Measurements from ENCODE around the gene INPP5A.

Gene INPP5A

DNA sequence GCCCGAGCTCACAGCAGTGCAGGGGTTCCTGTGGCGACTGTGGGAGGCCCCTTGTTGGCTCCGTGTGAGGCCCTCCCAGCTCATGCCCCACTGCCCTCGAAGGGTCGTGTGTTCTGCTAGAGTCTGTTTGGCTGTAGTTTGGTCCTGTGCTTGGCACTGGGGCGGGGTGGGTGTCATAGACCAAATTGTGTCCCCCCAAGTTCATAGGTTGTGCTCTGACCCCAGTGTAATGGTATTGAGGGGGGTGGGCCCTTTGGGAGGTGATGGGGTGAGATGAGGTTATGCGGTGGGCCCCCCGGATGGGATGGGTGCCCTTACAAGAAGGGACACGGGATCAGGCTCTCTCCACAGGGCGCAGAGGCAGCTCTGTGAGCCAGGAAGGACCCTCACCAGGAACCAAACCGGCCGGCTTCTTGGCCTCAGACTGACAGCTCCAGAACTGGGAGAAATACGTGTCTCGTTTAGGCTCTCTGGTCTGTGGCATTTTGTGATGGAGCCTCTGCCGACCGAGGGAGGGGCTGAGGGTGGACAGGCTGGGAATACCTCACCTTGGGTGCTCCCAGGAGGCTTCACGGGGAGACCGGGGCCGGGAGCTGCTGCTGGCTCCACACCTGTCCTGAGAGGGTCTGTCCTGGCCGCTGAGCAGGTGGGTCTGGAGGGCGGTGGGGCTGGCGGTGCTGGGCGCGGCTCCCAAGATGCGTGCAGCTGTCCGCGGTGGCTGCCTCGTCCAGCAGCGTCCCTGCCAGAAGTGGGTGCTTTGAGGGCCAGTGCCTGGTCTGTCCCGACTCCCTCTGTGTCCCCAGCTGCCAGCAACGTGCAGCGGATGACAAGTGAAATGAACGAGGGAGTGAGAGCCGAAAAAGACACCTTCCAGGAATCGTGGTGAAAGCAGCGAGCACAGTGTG, 89.4 kb downstream of the INPP5A start:
- DNase-seq (ENCODE audit: low spot score) = no peak
- in situ Hi-C loops (cut with MboI; ENCODE audit: low sequenced_read_pairs, unreplicated experiment) = loop anchor here (25.0 kb wide), 1 partner anchor 415 kb away; no protein-coding TSS in a partner anchor
- TF ChIP-seq CTCF (IDR thresholded peaks at IDR 0.05; ENCODE audit: borderline replicate concordance, control extremely low read depth, extremely low read depth, insufficient read depth, missing control alignments) = no peak

DNA sequence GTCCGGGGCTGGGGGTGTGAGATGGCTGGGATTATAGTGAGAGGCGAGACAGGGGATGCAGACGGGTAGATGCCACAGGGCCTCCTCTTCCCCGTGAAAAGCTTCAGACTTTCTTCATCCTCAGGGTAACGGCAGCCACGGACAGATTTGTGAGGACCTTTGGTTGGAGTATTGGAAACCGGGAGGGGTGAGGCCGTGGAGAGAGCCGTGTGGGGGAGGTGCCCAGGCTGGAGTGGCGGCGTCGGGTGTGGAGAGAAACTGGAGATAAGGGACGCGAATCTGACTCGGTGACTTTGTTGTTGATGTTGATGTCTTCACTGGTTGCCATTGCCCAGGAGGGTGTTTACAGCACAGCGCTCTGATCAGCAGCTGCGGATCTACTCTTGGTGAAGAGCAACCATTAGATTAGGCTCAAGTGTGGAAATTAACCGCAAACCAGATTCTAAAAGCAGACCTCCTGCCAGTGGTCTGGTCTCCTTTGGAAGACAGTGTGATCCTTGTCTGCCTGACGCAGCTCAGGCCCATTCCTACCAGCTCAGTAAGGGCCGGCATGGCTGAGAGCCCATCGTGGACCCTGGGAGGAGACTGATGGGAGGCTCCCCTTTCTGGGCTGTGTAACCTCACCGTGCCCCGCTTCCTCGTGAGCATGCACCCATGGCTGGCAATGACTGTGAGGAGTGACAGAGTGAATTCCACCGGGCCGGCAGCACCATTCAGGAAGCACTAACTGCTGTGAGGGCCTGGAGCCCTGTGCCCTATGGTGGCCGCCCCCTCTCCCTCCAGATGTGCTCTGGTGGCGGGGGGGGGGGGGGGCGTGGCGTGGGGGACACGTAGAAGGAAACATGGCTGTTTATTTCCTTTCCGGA, 90.3 kb downstream of the INPP5A start:
- in situ Hi-C loops (cut with MboI; ENCODE audit: low sequenced_read_pairs, unreplicated experiment) = loop anchor here (25.0 kb wide), 1 partner anchor 416 kb away; no protein-coding TSS in a partner anchor
- no peak for TF ChIP-seq CTCF (IDR thresholded peaks at IDR 0.05; ENCODE audit: borderline replicate concordance, control extremely low read depth, extremely low read depth, insufficient read depth, missing control alignments)
- DNase-seq (ENCODE audit: low spot score) = no peak

GRCh38 chr10:132628966-132629900, 91.6 kb downstream of the INPP5A start:
- in situ Hi-C loops (cut with MboI; ENCODE audit: low sequenced_read_pairs, unreplicated experiment) = loop anchor here (25.0 kb wide), 1 partner anchor 417 kb away; no protein-coding TSS in a partner anchor
- no peak for TF ChIP-seq CTCF (IDR thresholded peaks at IDR 0.05; ENCODE audit: borderline replicate concordance, control extremely low read depth, extremely low read depth, insufficient read depth, missing control alignments)
- DNase-seq (ENCODE audit: low spot score) = no peak

- TF ChIP-seq CTCF (IDR thresholded peaks at IDR 0.05; ENCODE audit: borderline replicate concordance, control extremely low read depth, extremely low read depth, insufficient read depth, missing control alignments) = no peak
- DNase-seq (ENCODE audit: low spot score) = no peak
- in situ Hi-C loops (cut with MboI; ENCODE audit: low sequenced_read_pairs, unreplicated experiment) = loop anchor here (25.0 kb wide), 1 partner anchor 418 kb away; no protein-coding TSS in a partner anchor
Observed at GRCh38 chr10:132630156-132630555, 92.6 kb downstream of the INPP5A start.

DNA sequence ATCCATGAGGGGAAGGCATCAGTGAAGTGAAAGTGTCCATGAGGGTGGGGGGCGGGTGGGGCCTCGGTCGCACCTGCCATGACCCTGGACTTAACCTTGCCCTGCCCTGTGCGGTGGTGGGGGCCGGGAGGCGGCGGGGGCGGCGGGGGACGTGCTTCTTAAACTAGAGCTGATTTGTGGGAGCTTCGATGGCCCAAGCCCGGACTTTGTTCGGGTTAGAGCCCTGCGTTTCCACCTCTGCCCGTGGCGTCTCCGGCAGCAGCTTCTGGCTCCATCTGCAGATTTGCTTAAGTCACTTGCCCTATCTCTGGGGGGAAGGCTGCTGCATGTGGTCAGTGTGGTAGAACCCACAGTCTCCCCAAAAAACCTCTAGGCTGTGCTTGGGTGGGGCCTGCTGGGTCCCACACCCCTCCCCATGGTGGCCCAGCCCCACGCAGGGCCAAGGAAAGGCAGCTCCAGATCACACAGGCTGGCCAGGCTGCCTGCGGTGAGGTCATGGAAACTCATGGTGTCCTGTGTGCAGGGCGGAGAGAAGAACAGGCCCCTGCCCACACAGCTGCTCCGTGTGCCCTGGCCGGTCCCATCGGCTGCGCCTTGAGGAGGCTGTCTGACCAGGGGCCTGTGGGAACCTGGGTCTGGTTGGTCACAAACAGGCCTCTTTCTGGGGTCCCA, 93.2 kb downstream of the INPP5A start:
- in situ Hi-C loops (cut with MboI; ENCODE audit: low sequenced_read_pairs, unreplicated experiment) = loop anchor here (25.0 kb wide), 1 partner anchor 419 kb away; no protein-coding TSS in a partner anchor
- TF ChIP-seq CTCF (IDR thresholded peaks at IDR 0.05; ENCODE audit: borderline replicate concordance, control extremely low read depth, extremely low read depth, insufficient read depth, missing control alignments) = no peak
- no peak for DNase-seq (ENCODE audit: low spot score)

Measured in GM13976 (cell line).